Fibroblast of mammary gland (primary cell): Measurements from ENCODE around the gene TPSB2.
"Not testable (repeated sequence)": the region's sequence is repeated elsewhere in the genome, so short reads cannot be mapped to it uniquely, and the experiment has no call there.

Experiments
- DNase-seq: peaks from one replicate; pipeline ENCODE4 v3.0.0-alpha.2; 2010; ENCODE audit warnings: low read depth
- H3K4me3 ChIP-seq: 2 replicates; pipeline ENCODE4 v1.5.1; 2011; ENCODE audit warnings: low read depth, mild to moderate bottlenecking, low read length, moderate library complexity; ENCODE audit not compliant: control insufficient read depth
- CTCF ChIP-seq: conservative IDR thresholded peaks from 2 replicates; pipeline ENCODE4 v1.5.1; 2011; ENCODE audit warnings: low read depth, low read length, inconsistent platforms; ENCODE audit not compliant: control insufficient read depth, insufficient read depth

TPSB2 gene

DNA sequence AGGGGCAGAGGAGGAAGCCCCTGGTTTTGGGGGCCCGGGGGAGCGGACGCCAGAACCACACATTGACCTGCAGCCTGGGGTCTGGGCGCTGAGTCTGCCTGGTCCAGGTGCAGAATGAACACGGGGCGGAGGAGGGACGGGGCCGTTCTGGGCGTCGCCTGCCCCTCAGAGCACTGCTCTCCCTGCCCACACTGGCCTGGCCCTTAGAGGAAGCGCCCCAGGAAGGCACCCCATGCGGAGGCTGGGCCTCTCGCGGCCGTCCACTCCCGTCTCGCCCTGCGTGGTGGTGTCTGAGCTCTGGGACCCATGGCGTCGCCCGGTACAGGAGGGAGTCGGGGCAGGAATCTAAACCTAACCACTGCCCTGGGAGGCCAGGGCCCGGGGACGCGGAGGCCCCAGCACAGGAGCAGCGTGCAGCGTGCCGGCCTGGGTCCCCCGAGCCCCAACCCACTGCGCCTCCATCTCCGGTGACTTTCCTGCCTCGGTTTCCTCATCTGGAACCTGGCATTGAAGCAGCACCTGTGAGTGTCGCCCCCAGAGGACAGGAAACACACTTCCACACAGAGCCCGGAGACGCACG lies 30.2 kb upstream of the TPSB2 start:
- DNase-seq: no peak
- no peak for TF ChIP-seq CTCF
- no peak overlapping the region for H3K4me3 ChIP-seq

DNA sequence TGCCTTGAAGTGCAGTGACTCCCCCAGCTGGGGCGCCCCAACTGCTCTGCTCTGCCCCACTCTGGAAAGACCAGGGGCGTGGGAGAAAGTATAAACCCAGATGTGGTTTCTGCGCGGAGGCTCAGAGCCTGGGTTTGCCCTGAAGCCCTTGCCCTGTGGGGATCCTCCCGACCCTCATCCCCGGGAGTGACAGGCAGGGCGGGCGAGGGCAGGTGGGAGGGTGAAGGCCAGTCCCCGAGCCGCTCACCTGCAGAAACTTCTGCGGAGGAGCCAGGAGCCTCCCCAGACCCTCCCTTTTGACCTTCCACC lies 29.7 kb upstream of the TPSB2 start:
- DNase-seq: no peak
- TF ChIP-seq CTCF: no peak
- no peak overlapping the region for H3K4me3 ChIP-seq

DNA sequence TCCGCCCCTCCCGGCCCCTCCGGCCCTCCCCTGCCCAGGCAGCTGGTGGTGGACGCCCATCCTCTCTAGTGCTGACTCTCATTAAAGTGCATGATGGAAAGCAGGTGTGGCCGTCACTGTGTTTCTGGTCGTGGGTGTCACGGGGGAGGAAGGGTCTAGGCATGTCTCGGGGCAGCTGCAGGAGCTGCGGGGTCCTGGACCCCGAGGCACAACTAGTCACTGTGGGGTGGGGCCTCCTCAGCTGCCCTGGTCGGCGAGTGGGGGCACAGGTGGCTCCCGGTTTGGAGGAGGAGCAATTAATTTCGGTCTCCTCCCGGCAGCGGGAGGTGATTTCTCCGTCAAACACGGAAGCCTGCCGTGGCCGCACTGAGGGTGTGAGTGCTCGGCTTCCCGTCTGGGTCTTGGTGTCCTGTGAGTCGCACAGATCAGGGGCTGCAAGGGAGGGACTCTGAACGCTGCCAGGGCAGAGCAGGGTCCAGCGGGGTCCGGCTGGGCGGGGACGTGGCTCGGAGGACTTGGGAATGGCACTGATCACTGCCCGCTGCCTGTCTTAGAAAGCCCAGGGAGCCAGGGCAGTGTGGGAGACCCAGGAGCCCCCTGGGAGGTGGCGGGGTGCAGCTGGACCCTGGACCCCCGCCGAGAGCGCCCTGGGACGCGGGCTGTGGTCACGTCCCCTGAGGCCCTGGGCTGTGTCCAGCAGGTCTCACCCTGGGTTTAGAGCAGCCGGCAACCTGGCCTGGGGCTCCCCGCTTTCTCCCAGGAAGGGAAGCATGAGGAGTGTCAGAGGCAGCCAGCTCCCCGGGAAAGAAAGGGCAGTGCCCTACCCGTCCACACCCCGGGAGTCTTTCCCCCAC lies 29.1 kb upstream of the TPSB2 start:
- no peak overlapping the region for H3K4me3 ChIP-seq
- no peak for TF ChIP-seq CTCF
- DNase-seq: no peak

- TF ChIP-seq CTCF: no peak
- no peak for DNase-seq
- H3K4me3 ChIP-seq: no peak overlapping the region
These were observed 28.2 kb upstream of the TPSB2 start for GRCh38 chr16:1258225-1258600.

DNA sequence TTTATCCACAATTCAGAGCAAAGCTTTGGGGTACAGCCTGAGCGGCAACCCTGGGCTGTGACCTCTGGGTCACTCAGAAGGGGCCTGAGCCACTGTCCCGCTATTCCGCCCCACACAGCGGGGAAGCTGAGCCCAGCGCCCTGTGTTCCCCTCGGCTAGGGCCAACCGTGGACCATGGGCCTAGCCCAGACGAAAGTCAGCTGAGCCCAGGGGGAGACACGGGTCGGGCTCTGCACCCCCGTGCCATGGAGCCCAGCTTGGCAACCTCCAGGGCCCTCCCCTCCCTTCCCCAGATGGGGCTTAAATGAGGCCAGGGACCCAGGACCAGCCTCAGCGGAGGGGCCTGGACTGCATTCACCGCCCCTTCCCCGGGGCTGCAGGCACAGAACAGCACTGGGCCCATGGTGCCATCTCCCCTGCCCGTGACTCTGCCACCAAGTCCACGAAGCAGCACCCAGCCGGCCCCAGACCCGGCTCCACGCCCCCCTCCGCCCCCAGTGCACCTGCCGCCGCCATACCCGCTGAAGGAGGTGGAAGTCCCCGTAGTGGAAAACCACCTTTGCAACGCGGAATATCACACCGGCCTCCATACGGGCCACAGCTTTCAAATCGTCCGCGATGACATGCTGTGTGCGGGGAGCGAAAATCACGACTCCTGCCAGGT lies 27.7 kb upstream of the TPSB2 start:
- H3K4me3 ChIP-seq: no peak overlapping the region
- TF ChIP-seq CTCF: no peak
- DNase-seq: no peak

GRCh38 chr16:1256874-1257322 lies 26.9 kb upstream of the TPSB2 start:
- no peak for TF ChIP-seq CTCF
- no peak overlapping the region for H3K4me3 ChIP-seq
- no peak for DNase-seq

DNA sequence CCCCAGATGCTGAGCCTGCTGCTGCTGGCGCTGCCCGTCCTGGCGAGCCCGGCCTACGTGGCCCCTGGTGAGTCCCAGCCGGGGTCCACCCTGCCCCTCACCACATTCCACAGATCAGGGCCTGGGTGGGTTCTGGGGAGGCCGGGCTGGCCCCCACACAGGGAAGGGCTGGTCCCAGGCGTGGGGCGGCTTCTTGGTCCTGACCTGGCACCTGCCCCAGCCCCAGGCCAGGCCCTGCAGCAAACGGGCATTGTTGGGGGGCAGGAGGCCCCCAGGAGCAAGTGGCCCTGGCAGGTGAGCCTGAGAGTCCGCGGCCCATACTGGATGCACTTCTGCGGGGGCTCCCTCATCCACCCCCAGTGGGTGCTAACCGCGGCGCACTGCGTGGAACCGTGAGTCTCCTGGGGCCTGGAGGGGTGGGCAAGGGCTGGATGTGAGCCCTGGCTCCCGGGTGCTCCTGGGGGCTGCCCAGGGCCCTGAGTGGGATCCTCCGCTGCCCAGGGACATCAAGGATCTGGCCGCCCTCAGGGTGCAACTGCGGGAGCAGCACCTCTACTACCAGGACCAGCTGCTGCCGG lies 26.4 kb upstream of the TPSB2 start:
- DNase-seq, H3K4me3 ChIP-seq: not testable (repeated sequence)

DNA sequence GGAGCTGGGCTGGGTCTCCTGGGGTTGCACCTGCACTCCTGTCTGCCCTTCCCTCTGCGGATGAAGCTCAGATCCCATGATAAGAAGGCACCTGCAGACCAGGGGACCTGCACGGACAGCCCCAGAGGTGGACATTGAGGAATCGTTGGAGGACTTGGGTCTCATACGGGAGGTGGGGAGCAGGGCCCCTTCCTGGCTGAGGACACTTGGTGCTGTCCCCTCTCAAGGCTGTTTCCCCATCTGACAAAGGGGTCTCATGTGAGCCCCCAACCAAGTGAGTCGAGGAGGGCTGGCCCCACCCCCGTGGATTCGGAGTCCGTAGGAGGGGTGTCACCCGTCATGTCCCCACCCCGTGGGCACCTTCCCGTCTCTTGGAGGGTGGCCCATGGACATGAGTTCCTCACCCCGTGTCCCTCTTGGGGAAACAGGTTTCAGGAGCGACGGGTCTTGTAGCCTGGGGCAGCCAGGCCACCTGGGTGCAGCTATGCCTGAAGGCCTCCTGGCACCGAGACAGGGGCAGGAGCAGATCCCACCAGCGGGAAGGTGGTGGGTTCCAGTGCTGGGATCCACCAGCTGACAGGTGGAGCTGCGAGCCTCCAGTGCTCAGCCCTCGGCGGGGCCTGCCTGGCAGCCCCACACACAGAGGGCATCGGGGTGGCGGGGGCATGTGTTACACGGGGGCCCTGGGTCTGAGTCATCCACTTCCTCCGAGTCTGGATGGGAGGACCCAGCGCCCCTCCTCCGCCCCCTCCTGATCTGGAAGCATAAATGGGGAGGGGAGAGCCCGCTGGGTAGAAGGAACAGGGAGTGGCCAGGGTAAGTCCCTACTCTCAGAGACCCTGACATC lies 25.5 kb upstream of the TPSB2 start, which contains the start of gene TPSD1:
Gene TPSD1, plus strand, starts transcription at position 794 of the 847 bp plus-strand sequence. CDS start 212 bp downstream, outside the sequence.
- H3K4me3 ChIP-seq, DNase-seq: not testable (repeated sequence)

- not testable (repeated sequence) for H3K4me3 ChIP-seq, DNase-seq
These were observed 24.8 kb upstream of the TPSB2 start for GRCh38 chr16:1254821-1255220.
